ENCODE results near the gene POU6F2. TPM values are rescaled to one million over a fixed set of nuclear protein-coding genes. Genes with fewer than 3 reads are reported as not detected.

The POU6F2 gene
- total and polyA plus RNA-seq, 7 donors = 0.01 TPM; not detected in 6

GRCh38 chr7:39044489-39044888 is 66.8 kb downstream of the POU6F2 start:
- ATAC-seq = no peak
- 70 to 71% (median 71%) methylated on average over 4 of the region's 4 CpGs for WGBS, 3 donors
- TF ChIP-seq CTCF (IDR thresholded peaks at IDR 0.05) = no peak
- intact Hi-C loops (cut with DNase I) = no loop called here
- Histone ChIP-seq H3K27ac (no peak overlapping the region), H3K4me1 (no peaks in the 10 kb centered on the region), H3K4me3 (no peak overlapping the region), H3K27me3 (ENCODE audit: insufficient read depth in 3 of 3, low read length in 2 of 3) (no peaks in the 10 kb centered on the region), H3K36me3 (ENCODE audit: insufficient read depth in 1 of 2, low read depth in 1 of 2) (no peaks in the 10 kb centered on the region), H3K9me3 (no peaks in the 10 kb centered on the region)
- no peak for DNase-seq

- Histone ChIP-seq H3K4me1 (no peaks in the 10 kb centered on the region), H3K4me3 (no peak overlapping the region), H3K27me3 (ENCODE audit: insufficient read depth in 3 of 3, low read length in 2 of 3) (no peaks in the 10 kb centered on the region), H3K27ac (no peak overlapping the region), H3K9me3 (no peaks in the 10 kb centered on the region), H3K36me3 (ENCODE audit: insufficient read depth in 1 of 2, low read depth in 1 of 2) (no peaks in the 10 kb centered on the region)
- ATAC-seq (no peak), DNase-seq (no peak)
- TF ChIP-seq CTCF (IDR thresholded peaks at IDR 0.05) = no peak
- 14 to 48% (median 39%) methylated on average over 1 of the region's 1 CpG for WGBS, 3 donors
- intact Hi-C loops (cut with DNase I) = no loop called here
Measured at GRCh38 chr7:39045231-39045630, 67.5 kb downstream of the POU6F2 start.

- H3K4me1 ChIP-seq = no peaks in the 10 kb centered on the region
- TF ChIP-seq CTCF (IDR thresholded peaks at IDR 0.05) = no peak
- WGBS, 3 donors = 73 to 89% (median 79%) methylated on average over 1 of the region's 1 CpG
- intact Hi-C loops (cut with DNase I) = no loop called here
- ATAC-seq (no peak), DNase-seq (no peak)
- H3K36me3 ChIP-seq (ENCODE audit: insufficient read depth in 1 of 2, low read depth in 1 of 2) = no peaks in the 10 kb centered on the region
- H3K27ac ChIP-seq = no peak overlapping the region
- H3K9me3 ChIP-seq = no peaks in the 10 kb centered on the region
- no peaks in the 10 kb centered on the region for H3K27me3 ChIP-seq (ENCODE audit: insufficient read depth in 3 of 3, low read length in 2 of 3)
- H3K4me3 ChIP-seq = no peak overlapping the region
Measured at GRCh38 chr7:39051279-39051678, 73.6 kb downstream of the POU6F2 start.

GRCh38 chr7:39051707-39052106 is 74.0 kb downstream of the POU6F2 start:
- DNase-seq = no peak
- intact Hi-C loops (cut with DNase I) = no loop called here
- 82 to 96% (median 95%) methylated on average over 4 of the region's 4 CpGs for WGBS, 3 donors
- Histone ChIP-seq H3K9me3 (no peaks in the 10 kb centered on the region), H3K27me3 (ENCODE audit: insufficient read depth in 3 of 3, low read length in 2 of 3) (no peaks in the 10 kb centered on the region), H3K4me1 (no peaks in the 10 kb centered on the region), H3K4me3 (no peak overlapping the region), H3K36me3 (ENCODE audit: insufficient read depth in 1 of 2, low read depth in 1 of 2) (no peaks in the 10 kb centered on the region), H3K27ac (no peak overlapping the region)
- no peak for ATAC-seq
- no peak for TF ChIP-seq CTCF (IDR thresholded peaks at IDR 0.05)

- Histone ChIP-seq H3K36me3 (ENCODE audit: insufficient read depth in 1 of 2, low read depth in 1 of 2) (no peaks in the 10 kb centered on the region), H3K4me1 (no peaks in the 10 kb centered on the region), H3K27ac (no peak overlapping the region), H3K4me3 (no peak overlapping the region), H3K9me3 (no peaks in the 10 kb centered on the region), H3K27me3 (ENCODE audit: insufficient read depth in 3 of 3, low read length in 2 of 3) (no peaks in the 10 kb centered on the region)
- WGBS, 3 donors = 40 to 43% (median 43%) methylated on average over 4 of the region's 4 CpGs
- TF ChIP-seq CTCF (IDR thresholded peaks at IDR 0.05) = no peak
- intact Hi-C loops (cut with DNase I) = no loop called here
- ATAC-seq = no peak
- no peak for DNase-seq
Measured at GRCh38 chr7:39054731-39055130, 77.0 kb downstream of the POU6F2 start.

Data from psoas muscle (tissue), 8 donors.